Measurements from ENCODE around the gene ARG1. TPM values are rescaled to one million over a fixed set of nuclear protein-coding genes. Genes with fewer than 3 reads are reported as not detected.

Gene ARG1
- polyA plus RNA-seq, 1 experiment, result not detected

DNA sequence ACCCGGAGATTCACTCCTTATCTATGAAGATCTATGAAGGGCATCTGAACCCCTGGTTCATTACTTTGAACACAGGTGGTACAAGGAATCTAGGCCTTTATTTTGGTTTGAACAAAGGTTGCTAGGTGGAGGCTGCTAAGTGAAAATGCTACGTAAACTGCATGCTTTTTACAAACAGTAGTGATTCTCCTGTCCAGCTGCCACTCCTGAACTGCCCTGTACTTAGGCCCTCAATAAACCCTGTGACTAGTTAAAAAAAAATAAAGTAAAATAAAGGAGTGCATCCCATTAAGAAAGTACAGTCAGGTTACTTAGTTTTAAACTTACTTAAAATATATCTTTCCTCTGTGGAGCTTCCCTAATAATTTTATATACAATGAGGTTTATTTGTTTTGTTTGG is 27.7 kb upstream of the ARG1 start:
- Histone ChIP-seq H3K4me3 (ENCODE audit: low read depth, low read length) (no peak overlapping the region), H3K36me3 (ENCODE audit: control insufficient read depth, insufficient read depth, low read length) (no peaks in the 10 kb centered on the region), H3K27me3 (ENCODE audit: control insufficient read depth, insufficient read depth, low read length) (peaks cover 7% of the 10 kb centered on the region; the same call in 1 of the 2 replicates)
- POLR2A ChIA-PET, result no interaction called here
- TF ChIP-seq, protein P1, sequence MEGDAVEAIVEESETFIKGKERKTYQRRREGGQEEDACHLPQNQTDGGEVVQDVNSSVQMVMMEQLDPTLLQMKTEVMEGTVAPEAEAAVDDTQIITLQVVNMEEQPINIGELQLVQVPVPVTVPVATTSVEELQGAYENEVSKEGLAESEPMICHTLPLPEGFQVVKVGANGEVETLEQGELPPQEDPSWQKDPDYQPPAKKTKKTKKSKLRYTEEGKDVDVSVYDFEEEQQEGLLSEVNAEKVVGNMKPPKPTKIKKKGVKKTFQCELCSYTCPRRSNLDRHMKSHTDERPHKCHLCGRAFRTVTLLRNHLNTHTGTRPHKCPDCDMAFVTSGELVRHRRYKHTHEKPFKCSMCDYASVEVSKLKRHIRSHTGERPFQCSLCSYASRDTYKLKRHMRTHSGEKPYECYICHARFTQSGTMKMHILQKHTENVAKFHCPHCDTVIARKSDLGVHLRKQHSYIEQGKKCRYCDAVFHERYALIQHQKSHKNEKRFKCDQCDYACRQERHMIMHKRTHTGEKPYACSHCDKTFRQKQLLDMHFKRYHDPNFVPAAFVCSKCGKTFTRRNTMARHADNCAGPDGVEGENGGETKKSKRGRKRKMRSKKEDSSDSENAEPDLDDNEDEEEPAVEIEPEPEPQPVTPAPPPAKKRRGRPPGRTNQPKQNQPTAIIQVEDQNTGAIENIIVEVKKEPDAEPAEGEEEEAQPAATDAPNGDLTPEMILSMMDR (IDR thresholded peaks at IDR 0.05; ENCODE audit: insufficient read depth, low read depth, low read length), result no peak
- CTCF ChIA-PET, result interaction anchor here (1.1 kb wide), 1 partner anchor 12 kb away, joined by 3 read pairs; no protein-coding TSS in a partner anchor
- no peak for DNase-seq (ENCODE audit: low read depth)

DNA sequence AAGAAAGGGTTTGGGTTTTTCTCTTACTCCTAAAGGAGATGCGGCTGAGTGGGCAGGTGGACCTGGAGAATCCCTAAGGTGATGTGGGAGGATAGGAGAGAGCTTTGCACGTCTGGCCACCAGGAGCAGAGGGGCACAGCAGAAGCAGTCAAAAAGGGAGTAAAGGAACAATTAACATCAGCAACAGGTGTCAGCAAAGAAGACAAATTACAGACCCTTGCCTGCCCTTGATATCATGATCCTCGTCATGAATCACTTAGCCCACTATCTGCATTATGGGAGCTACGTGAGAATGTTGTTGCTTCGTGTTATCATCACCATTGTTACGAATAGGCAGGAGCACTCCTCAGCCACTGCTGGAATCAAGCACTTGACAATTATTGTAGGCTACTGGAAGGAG is 25.5 kb upstream of the ARG1 start:
- Histone ChIP-seq H3K4me3 (ENCODE audit: low read depth, low read length) (no peak overlapping the region), H3K27me3 (ENCODE audit: control insufficient read depth, insufficient read depth, low read length) (peaks cover 7% of the 10 kb centered on the region; the same call in 1 of the 2 replicates), H3K36me3 (ENCODE audit: control insufficient read depth, insufficient read depth, low read length) (no peaks in the 10 kb centered on the region)
- ChIA-PET CTCF (interaction anchor here (0.6 to 2.8 kb wide), 2 partner anchors 14 to 1245 kb away, joined by 4 to 12 read pairs; no protein-coding TSS in a partner anchor), POLR2A (no interaction called here)
- TF ChIP-seq, protein P1 (IDR thresholded peaks at IDR 0.05; ENCODE audit: insufficient read depth, low read depth, low read length), result no peak
- DNase-seq (ENCODE audit: low read depth), result no peak

DNA sequence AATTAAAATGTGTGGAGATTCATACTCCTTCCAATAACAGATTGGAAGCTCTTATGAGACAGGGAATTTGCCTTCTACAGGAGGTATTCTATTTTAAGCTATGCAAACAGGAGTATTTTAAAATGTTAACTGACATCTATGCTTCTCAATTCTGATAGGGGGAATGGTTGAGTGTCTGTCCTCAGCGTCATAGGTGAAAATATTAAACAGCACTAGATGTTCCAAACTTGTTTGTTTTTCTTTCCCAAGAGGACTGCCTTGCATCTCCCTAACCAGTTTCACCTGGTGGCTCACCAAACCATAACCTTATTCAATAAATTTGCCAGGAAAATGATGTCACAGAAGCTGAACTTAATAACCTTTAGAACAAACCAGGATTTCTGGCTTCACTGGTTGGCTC is 24.6 kb upstream of the ARG1 start:
- Histone ChIP-seq H3K27me3 (ENCODE audit: control insufficient read depth, insufficient read depth, low read length) (peaks cover 7% of the 10 kb centered on the region; the same call in 1 of the 2 replicates), H3K36me3 (ENCODE audit: control insufficient read depth, insufficient read depth, low read length) (no peaks in the 10 kb centered on the region), H3K4me3 (ENCODE audit: low read depth, low read length) (no peak overlapping the region)
- TF ChIP-seq, protein P1 (IDR thresholded peaks at IDR 0.05; ENCODE audit: insufficient read depth, low read depth, low read length), result no peak
- ChIA-PET POLR2A (no interaction called here), CTCF (interaction anchor here (2.8 kb wide), 1 partner anchor 15 kb away, joined by 12 read pairs; no protein-coding TSS in a partner anchor)
- no peak for DNase-seq (ENCODE audit: low read depth)

DNA sequence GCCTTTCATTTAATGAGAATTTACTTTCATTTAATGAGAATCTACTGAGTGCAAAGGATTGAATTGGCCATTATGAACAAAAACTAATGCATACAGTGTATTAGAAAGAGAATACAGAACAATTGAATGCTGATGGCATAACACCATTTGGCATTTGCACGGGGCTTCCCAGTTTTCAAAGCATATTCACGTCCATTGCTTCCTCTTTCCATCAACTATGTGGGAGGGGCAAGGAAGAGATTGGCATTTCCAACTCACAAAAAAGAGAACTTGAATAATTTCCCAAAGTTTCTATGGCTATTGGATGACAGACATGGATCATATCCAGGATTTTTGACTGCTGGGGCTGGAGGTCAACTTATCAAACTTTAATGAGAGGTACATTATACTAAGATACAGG is 23.2 kb upstream of the ARG1 start:
- DNase-seq (ENCODE audit: low read depth), result no peak
- H3K36me3 ChIP-seq (ENCODE audit: control insufficient read depth, insufficient read depth, low read length), result no peaks in the 10 kb centered on the region
- peaks cover 7% of the 10 kb centered on the region; the same call in 1 of the 2 replicates for H3K27me3 ChIP-seq (ENCODE audit: control insufficient read depth, insufficient read depth, low read length)
- no peak overlapping the region for H3K4me3 ChIP-seq (ENCODE audit: low read depth, low read length)
- ChIA-PET CTCF (no interaction called here), POLR2A (no interaction called here)
- TF ChIP-seq, protein P1 (IDR thresholded peaks at IDR 0.05; ENCODE audit: insufficient read depth, low read depth, low read length), result no peak

DNA sequence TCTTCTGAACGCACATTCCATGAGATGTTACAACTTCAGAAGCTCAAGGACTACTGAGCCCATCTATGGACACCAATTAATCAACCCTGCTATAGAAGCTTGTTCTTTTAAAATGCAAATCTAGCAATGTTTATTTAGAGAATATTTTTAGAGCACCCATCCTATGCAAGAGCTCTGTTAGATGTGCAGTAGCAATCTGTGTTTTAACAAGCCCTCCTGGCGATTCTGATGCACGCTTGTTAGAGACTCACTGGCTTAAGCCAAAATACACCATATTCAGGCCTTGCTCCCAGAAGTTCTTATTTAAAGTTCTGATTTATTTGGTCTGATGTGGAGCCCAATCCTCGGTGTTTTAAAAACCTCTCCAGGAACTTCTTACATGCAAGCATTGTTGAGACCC is 21.1 kb upstream of the ARG1 start:
- TF ChIP-seq, protein P1 (IDR thresholded peaks at IDR 0.05; ENCODE audit: insufficient read depth, low read depth, low read length), result no peak
- peaks cover 7% of the 10 kb centered on the region; the same call in 1 of the 2 replicates for H3K27me3 ChIP-seq (ENCODE audit: control insufficient read depth, insufficient read depth, low read length)
- no peak for DNase-seq (ENCODE audit: low read depth)
- ChIA-PET CTCF (interaction anchor here (0.8 to 1.3 kb wide), 2 partner anchors 19 to 24 kb away, joined by 3 to 4 read pairs; no protein-coding TSS in a partner anchor), POLR2A (no interaction called here)
- no peak overlapping the region for H3K4me3 ChIP-seq (ENCODE audit: low read depth, low read length)
- H3K36me3 ChIP-seq (ENCODE audit: control insufficient read depth, insufficient read depth, low read length), result no peaks in the 10 kb centered on the region
